ENCODE data around the gene OR3A1.
"Not testable (repeated sequence)": the region's sequence is repeated elsewhere in the genome, so short reads cannot be mapped to it uniquely, and the experiment has no call there.

Gene OR3A1, protein sequence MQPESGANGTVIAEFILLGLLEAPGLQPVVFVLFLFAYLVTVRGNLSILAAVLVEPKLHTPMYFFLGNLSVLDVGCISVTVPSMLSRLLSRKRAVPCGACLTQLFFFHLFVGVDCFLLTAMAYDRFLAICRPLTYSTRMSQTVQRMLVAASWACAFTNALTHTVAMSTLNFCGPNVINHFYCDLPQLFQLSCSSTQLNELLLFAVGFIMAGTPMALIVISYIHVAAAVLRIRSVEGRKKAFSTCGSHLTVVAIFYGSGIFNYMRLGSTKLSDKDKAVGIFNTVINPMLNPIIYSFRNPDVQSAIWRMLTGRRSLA

GRCh38 chr17:3298260-3298659 is at the start of gene OR3A1:
TSS of gene OR3A1 (minus strand) at chr17:3298360. CDS start at chr17:3292582, 5,778 bp downstream.
- no peak for DNase-seq (ENCODE audit: low spot score)

DNA sequence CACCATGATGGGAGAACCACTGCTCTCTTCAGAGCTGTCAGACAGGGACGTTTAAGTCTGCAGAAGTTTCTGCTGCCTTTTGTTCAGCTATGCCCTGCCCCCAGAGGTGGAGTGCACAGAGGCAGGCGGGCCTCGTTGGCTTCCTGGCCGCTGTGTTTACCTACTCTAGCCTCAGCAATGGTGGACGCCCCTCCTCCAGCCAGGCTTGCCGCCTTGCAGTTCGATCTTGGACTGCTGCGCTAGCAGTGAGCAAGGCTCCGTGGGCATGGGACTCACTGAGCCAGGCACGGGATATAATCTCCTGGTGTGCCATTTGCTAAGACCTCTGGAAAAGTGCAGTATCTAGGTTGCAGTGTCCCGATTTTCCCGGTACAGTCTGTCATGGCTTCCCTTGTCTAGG is 44.6 kb upstream of the OR3A1 start:
- not testable (repeated sequence) for DNase-seq (ENCODE audit: low spot score)

GRCh38 chr17:3335876-3336275 is 37.7 kb upstream of the OR3A1 start:
- no peak for DNase-seq (ENCODE audit: low spot score)

DNA sequence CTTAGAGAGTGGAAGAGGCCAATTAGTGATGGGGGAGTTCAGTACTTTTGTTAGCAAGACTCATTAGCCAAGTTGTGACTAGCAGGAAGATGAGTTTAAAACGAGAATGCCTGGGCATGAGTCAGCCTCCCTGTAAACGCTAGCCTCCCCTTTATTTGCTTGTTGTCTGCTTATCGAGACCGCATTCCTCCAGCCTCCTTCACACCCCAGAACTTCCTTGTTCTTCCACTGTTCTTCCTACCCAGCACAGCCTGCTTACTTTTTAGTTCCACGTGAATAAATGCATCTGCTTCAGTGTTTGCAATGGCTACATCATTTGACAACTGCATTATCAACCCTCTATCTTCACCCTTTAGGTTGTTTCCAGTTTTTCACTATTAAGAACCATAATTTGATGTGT is 20.2 kb upstream of the OR3A1 start:
- DNase-seq (ENCODE audit: low spot score): no peak

DNA sequence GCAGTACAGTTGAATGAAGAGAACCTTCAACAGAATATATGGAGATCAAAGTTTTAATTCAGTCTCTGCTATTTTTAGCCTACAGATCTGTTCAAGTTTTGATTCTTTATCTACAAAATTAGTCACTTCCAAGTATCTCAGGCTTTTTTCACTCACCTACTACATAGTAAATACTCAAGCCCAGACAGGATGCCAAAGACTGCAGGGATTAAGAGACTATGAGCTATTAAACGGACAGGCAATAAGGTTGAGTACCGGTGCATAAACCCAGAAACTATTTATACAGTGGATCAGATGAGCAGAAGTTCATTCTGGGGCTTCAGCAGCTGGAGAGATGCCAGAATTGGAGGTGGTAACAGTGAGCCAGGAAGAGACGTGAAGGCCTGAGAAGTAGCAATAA is 18.7 kb upstream of the OR3A1 start:
- DNase-seq (ENCODE audit: low spot score): no peak

- DNase-seq (ENCODE audit: low spot score): no peak
These were observed 10.4 kb upstream of the OR3A1 start for GRCh38 chr17:3308603-3309002.

DNA sequence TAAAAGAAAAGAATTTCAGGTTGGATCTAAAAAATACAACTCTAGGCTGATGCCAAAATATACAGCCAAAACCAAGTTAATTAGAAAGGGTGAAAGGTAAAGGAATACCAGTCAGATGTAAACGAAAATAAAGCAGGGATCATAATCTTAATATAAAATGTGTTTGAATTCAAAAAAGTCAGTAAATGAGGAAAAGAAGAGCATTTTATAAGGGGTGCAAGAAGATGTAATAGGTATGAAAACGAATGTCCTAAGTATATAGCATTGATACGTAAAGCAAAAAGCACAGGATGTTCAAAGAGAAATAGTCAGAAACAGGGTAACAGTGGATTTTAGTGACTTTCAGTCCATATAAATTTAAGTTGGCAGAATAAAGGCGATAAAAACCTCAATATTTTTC is 2.5 kb downstream of the OR3A1 start:
- DNase-seq (ENCODE audit: low spot score): no peak

GRCh38 chr17:3293548-3293947 is 4.6 kb downstream of the OR3A1 start:
- DNase-seq (ENCODE audit: low spot score): not testable (repeated sequence)

DNA sequence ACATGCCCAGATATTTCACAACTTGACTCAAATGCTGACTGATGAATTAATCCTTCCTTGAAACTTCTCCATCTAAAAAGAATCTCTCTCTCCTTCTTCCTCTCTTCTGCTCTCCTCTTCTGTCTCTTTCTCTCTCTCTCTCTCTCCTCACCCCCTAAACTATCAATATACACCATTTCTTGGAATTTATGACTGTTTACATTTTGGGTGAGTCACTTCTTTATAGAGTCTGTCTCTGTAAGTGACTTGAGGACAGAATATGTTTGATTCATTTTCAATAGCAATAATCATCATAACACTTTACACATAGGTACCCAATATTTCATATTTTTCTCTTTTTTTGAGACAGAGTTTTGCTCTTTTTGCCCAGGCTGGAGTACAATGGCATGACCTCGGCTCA is 15.3 kb downstream of the OR3A1 start:
- DNase-seq (ENCODE audit: low spot score): no peak

GRCh38 chr17:3276126-3276525 is 22.0 kb downstream of the OR3A1 start:
- DNase-seq (ENCODE audit: low spot score): no peak

- DNase-seq (ENCODE audit: low spot score): no peak
These were observed 26.9 kb downstream of the OR3A1 start for GRCh38 chr17:3271072-3271848.

GRCh38 chr17:3260600-3260999 is 37.6 kb downstream of the OR3A1 start:
- DNase-seq (ENCODE audit: low spot score): no peak

DNA sequence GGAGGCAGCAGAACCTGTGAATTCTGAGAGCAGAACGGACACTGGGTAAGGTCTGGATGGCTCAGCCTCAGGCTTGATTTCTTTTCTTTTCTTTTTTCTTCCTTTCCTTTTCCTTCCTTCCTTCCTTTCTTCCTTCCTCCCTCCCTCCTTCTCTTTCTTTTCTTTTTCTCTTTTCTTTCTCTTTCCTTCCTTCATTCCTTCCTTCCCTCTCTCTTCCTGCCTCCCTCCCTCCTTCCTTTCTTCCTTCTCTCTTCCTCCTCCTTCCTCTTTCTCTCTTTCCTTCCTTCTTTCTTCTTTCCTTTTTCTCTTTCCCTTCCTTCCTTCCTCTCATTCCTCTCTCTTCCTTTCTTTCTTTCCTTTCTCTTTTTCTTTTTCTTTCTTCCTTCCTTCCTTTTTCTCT is 38.0 kb downstream of the OR3A1 start:
- DNase-seq (ENCODE audit: low spot score): no peak

DNA sequence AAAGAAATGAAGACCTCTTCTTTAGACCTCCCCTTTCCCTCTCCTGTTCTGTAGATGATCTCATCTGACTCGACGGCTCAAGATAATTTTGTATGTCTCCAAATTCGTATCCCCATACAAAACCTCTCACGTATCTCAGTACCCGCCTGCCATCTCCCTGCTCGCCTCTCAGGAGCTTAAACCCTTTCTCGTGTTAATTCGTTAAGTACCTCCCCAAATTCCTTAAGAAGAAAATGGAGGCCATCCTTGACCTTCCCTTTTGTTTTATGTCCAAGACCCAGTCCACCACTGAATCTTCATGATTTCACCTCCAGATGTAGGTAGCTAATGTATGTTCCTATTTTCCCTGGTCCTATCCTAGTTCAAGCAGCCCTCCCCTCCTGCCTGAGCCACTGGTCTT is 41.6 kb downstream of the OR3A1 start:
- no peak for DNase-seq (ENCODE audit: low spot score)

DNA sequence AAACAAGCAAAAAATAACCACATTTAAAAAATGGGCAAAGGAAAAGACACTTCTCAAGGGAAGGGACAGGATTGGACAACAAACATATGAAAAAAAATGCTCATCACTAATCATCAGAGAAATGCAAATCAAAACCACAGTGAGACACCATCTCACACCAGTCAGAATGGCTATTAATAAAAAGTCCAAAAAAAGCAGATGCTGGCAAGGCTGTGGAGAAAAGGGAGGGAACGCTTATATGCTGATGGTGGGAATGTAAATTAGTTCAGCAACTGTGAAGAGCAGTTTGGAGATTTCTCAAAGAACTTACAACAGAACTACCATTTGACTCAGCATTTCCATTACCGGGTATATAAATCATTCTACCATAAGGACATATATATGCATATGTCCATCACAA is 49.1 kb downstream of the OR3A1 start:
- not testable (repeated sequence) for DNase-seq (ENCODE audit: low spot score)

DNA sequence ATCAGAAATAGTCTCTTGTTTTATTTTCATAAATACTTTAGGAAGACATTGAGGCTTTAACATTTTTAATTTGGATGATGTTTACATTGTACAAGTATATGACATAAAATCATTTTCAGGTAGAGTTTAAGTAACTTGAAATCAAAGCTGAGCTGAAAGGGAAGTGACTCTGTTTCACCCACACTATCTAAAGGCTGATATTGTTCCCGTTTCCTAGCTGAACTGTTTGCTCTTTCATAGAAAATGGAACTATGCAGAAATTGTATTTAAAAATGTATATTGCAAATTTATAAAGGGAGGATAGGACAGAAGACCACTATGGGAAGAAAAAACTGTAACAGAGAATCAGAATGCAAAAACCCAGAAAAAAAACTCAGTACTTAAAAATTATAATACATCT is 53.3 kb downstream of the OR3A1 start:
- not testable (repeated sequence) for DNase-seq (ENCODE audit: low spot score)

GRCh38 chr17:3241044-3241443 is 57.1 kb downstream of the OR3A1 start:
- DNase-seq (ENCODE audit: low spot score): not testable (repeated sequence)
